Lower leg skin (tissue), 4 donors: ENCODE results near the gene POLR2E. TPM values are rescaled to one million over a fixed set of nuclear protein-coding genes. Genes with fewer than 3 reads are reported as not detected.

Experiments
- DNase-seq, 2 donors: peaks; one replicate each; pipeline ENCODE4 v3.0.0-alpha.2; 2019; ENCODE audit warnings: low spot score in 2 of 2
- H3K4me3 ChIP-seq: fragments of 200-600 bp; sonication (generic); 2 replicates; pipeline ENCODE4 v1.5.1; 2017; ENCODE audit warnings: mild to moderate bottlenecking, low read depth; ENCODE audit not compliant: poor library complexity, severe bottlenecking
- POLR2A ChIP-seq, 2 donors: fragments of 450-650 bp; IDR thresholded peaks; one replicate each; pipeline ENCODE4 v1.6.1; 2016 to 2017; ENCODE audit warnings: antibody characterized with exemption in 2 of 2, mild to moderate bottlenecking in 1 of 2, moderate library complexity in 1 of 2
- WGBS, 2 donors: methylation state at CpG; one replicate each; pipeline ENCODE4 v1.1.5; 2018; 5-methylcytosine and 5-hydroxymethylcytosine counted together
- intact Hi-C: fragments of 100-400 bp; cut with DNase I; formaldehyde crosslinking; loops from one replicate; pipeline ENCODE4 v1.15.0; 2023; ENCODE audit warnings: low total_unique reads
- total RNA-seq, 4 donors: library from RNA; depleted of rRNA; stranded (reverse); fragments of >200 nt; gene quantifications; one replicate each; pipeline ENCODE4 v1.1.0, GENCODE V29; 2016
- TF ChIP-seq, protein P1 (sequence below), 3 donors: fragments of 450-650 bp; IDR thresholded peaks; one replicate each; pipeline ENCODE4 v1.5.1; 2016; ENCODE audit warnings: antibody characterized with exemption in 3 of 3, mild to moderate bottlenecking in 3 of 3, moderate library complexity in 2 of 3

Gene POLR2E
- total RNA-seq, 4 donors from 2014 or later, result 93.3 to 198 (median 123) TPM

DNA sequence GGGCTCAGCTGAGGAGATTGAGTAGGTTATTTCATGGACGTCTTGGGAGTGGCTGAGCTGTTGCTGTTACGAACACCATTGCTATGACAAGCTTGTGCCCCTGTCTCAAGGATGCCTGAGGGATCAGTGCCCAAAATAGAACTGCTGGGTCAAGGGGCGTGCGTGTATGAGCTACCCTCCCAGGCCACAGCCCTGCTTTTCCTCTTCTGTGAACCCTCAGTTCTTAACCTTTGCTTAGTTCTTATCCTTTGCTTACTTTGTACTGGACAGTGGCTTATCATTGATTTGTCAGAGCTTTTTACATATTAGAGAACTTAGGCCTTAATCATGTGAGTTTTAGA lies 19.2 kb downstream of the POLR2E start:
- no peak overlapping the region for H3K4me3 ChIP-seq
- WGBS, 2 donors, result 62 to 65% methylated on average over 4 of the region's 4 CpGs
- no peak for TF ChIP-seq POLR2A (IDR thresholded peaks at IDR 0.05)
- TF ChIP-seq, protein P1, sequence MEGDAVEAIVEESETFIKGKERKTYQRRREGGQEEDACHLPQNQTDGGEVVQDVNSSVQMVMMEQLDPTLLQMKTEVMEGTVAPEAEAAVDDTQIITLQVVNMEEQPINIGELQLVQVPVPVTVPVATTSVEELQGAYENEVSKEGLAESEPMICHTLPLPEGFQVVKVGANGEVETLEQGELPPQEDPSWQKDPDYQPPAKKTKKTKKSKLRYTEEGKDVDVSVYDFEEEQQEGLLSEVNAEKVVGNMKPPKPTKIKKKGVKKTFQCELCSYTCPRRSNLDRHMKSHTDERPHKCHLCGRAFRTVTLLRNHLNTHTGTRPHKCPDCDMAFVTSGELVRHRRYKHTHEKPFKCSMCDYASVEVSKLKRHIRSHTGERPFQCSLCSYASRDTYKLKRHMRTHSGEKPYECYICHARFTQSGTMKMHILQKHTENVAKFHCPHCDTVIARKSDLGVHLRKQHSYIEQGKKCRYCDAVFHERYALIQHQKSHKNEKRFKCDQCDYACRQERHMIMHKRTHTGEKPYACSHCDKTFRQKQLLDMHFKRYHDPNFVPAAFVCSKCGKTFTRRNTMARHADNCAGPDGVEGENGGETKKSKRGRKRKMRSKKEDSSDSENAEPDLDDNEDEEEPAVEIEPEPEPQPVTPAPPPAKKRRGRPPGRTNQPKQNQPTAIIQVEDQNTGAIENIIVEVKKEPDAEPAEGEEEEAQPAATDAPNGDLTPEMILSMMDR (IDR thresholded peaks at IDR 0.05), result no peak
- DNase-seq, result no peak
- intact Hi-C loops, result no loop called here

DNA sequence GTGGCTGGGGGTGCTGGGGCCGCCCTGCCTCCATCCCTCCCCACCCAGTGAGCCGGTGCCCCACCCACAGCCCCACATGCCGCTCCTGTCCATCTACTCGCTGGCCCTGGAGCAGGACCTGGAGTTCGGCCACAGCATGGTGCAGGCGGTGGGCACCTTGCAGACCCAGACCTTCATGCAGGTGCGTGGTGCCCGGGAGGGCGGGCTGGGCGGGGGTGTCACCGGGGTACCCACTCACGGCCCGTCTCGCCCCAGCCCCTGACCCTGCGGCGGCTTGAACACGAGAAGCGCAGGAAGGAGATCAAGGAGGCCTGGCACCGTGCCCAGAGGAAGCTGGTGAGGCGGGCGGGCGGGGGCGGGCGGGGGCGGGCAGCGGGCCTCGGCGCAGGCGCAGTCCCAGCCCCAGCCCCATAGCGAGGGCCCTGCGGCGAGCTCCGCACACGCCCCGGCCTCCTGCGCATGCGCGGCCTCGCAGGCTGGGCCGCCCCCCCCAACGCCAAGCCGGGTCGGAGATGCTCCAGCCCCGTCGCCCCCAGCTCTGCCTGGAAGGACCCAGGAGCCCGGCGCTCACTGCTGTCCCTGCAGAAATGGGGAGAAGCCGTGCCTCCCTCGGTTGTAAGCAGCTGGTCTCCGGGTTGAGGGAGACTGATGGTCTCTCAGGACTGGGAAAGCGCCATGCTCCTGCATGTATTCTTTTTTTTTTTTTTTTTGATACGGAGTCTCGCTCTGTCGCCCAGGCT lies 20.5 kb downstream of the POLR2E start:
- intact Hi-C loops, result no loop called here
- TF ChIP-seq POLR2A (IDR thresholded peaks at IDR 0.05), result no peak
- TF ChIP-seq, protein P1 (IDR thresholded peaks at IDR 0.05), result no peak
- 52 to 67% methylated on average over 9 to 26 of the region's 54 CpGs for WGBS, 2 donors
- peak; percentile 68 to 97 for DNase-seq
- H3K4me3 ChIP-seq, result no peak overlapping the region

DNA sequence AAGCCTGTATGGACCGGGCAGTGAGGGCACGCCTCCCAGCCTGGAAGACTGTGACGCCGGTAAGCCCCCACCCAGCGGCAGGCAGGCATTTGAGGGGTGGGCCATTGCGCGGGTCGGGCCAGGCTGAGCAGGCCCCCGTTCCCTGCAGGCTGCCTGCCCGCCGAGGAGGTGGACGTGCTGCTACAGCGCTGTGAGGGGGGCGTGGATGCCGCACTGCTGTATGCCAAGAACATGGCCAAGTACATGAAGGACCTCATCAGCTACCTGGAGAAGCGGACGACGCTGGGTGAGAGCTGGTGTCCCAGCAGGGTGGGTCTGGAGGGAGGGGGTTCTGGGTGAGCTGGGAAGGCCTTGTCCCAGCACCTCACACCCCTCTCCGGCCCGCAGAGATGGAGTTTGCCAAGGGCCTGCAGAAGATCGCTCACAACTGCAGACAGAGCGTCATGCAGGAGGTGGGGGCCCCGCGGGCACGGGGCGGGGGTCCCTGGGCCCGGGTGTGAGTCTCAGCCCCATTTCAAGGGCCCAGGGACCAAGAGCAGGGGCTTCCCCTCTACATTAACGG lies 21.1 kb downstream of the POLR2E start:
- 67 to 73% methylated on average over 18 to 22 of the region's 28 CpGs for WGBS, 2 donors
- H3K4me3 ChIP-seq, result no peak overlapping the region
- intact Hi-C loops, result no loop called here
- TF ChIP-seq, protein P1 (IDR thresholded peaks at IDR 0.05), result no peak
- no peak for TF ChIP-seq POLR2A (IDR thresholded peaks at IDR 0.05)
- no peak for DNase-seq

DNA sequence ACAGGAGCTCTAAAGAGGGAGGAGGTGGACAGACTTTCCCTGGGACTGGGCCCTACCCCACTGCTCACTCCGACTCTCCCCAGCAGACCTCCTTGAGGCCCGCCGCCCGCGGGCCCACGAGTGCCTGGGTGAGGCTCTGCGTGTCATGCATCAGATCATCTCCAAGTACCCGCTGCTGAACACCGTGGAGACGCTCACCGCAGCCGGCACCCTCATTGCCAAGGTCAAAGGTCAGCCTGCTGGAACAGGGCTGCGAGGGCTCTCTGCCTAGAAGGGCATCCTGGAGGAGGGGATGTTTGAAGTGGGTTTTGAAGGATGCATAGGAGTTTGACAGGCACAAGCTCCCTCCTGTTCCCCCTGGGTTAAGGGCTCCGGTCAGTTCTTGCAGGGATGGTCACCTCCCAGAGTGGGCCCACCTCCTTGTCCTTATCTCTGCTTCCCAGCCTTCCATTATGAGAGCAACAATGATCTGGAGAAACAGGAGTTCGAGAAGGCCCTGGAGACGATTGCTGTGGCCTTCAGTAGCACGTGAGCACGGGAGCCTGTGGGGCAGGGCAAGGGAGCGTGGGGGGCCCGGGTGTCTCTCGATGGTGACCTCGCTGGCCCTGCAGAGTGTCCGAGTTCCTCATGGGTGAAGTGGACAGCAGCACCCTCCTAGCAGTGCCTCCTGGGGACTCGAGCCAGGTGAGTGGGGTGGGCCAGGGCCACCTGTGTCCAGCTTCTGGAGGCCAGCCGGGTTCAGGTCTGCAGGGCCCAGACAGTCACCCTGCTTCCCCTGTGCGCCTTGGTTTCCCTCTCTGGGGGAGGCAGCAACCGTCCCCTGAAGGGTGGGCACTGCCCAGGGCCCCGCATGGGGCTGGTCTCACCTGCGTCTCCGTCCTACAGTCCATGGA lies 21.9 kb downstream of the POLR2E start:
- no peak overlapping the region for H3K4me3 ChIP-seq
- intact Hi-C loops, result no loop called here
- 89 to 95% methylated on average over 28 to 30 of the region's 30 CpGs for WGBS, 2 donors
- DNase-seq, result no peak
- TF ChIP-seq, protein P1 (IDR thresholded peaks at IDR 0.05), result no peak
- TF ChIP-seq POLR2A (IDR thresholded peaks at IDR 0.05), result no peak

DNA sequence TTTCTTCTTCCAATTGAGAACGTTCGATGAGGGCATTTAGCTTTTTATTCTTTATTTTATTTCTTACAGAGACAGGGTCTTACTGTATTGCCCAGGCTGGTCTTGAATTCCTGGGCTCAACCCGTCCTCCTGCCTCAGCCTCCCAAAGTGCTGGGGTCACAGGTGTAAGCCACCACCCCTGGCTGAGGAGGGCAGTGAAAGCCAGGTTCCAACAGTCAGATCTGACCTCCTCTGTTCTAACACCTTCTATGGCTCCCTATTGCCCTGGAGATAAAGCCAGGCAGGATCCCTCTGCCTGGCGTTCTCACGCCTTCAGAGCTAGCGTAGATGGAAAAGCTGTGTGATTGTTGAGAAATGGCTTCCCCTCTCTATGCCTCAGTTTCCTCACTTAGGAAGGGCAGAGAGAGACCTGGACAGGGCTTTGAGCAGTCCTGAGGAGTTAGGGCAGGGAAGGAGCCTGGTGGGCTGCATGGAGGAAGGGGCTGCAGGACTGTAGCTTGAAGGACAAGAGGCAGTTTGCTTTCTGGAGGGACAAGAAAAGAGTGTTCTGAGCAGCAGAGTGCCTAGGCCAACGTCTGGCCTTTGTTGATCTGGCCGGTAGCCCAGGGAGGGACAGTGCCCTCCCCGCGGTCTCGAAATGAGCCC lies 22.7 kb downstream of the POLR2E start:
- DNase-seq, result no peak
- H3K4me3 ChIP-seq, result no peak overlapping the region
- intact Hi-C loops, result no loop called here
- 83 to 92% methylated on average over 11 of the region's 11 CpGs for WGBS, 2 donors
- TF ChIP-seq, protein P1 (IDR thresholded peaks at IDR 0.05), result no peak
- no peak for TF ChIP-seq POLR2A (IDR thresholded peaks at IDR 0.05)
